ENCODE measurements around the gene BARHL1.

The BARHL1 gene

DNA sequence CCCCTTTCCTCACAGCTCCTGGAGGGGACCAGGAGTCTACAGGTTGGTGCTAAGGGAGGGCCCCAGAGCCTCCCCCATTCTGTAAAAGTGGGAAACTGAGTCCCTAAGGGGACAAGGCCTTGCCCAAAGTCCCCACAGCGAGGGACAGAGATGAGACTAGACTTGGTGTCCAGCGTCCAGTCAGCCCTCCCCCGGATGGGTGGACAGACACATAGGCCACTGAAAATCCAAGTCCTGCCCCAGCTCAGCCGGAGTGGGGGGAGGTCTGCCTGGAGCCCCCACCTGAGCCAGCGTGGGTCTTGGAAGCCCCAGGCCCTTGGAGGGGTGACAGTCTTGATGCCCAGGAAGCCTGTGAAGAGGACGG lies 5.2 kb downstream of the BARHL1 start:
- DNase-seq (ENCODE audit: low read depth in 3 of 3), result no peak

DNA sequence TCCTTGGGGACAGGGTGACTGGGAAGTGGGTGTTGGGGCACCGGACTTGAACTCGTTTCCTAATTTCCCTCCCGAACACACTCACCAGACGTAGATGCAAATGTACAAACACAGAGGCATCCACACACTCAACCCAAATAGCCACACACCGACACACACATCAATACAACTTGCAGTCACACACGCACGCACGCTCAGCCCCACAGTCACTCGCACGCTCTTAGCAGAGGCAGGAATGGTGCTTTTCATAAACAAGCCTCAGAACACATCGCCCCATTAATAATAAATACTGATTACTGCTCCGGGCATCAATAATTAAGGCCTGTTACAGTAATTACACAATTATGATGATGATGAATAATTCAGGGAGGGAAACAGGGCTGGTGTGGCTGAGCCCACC lies 5.7 kb downstream of the BARHL1 start:
- no peak for DNase-seq (ENCODE audit: low read depth in 3 of 3)

DNA sequence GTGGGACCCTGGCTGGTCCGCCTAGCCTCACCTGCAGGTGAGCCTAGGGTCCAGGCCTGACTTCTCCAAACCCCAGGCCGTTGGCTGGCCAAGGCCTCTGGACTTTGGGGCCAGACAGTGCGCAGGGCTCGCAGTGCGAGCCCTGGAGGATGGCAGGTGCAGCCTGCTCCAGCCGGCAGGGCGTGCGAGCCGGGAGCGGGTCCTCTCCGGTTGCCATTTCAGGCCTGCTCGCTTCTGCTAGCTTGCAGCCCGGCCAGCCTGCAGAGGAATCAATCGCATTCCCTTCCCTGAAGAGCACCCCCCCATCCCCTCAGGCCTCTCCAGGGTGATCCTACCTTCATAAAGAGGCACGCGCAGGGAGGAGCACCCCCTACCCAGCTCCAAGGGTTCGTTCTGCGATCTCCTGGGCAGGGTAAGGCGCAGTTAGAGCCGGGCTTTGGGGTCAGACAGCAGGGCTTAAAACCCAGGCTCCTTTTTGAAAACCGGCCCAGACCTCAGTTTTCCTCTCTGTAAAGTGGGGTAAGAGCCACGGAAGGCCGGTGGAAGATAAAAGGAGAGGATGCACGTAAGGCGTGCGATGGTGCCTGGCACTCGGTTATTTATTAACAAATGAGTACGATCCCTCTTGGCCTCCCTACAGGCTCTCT lies 6.2 kb downstream of the BARHL1 start:
- no peak for DNase-seq (ENCODE audit: low read depth in 3 of 3)

DNA sequence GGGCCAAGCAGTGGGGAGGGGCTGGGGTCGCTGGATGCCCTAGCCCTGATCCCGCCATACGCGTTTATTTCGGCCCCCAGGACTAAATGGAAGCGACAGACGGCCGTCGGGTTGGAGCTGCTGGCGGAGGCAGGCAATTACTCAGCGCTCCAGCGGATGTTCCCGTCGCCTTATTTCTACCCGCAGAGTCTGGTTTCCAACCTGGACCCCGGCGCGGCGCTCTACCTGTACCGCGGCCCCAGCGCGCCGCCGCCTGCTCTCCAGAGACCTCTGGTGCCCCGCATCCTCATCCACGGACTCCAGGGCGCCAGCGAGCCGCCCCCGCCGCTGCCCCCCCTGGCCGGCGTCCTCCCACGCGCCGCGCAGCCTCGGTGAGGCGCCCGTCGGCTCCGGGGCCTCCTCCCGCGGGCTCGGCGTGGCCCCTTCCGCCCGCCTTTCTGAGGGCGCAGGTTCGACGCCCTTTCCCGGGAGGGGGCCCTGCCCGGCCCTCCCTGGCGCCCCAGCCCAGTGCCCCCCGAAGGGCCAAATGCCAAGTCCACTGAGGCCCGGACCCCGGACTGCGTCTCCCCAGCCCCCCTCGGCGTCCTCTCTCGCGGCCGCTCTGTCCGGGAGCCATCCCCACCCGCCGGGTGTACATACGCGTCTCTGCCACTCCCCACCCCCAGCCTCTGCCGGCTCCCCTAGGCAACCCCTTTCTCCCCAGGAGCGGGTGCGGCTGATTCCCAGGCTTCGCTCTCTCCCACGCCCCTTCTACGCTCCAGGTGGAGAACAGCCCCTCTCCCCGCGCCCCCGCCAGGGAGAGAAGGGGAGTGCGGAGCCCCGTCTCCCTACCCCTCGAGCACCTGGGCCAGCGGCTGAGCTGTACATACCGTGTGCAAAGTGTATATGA lies 7.0 kb downstream of the BARHL1 start:
- DNase-seq (ENCODE audit: low read depth in 3 of 3), result no peak

DNA sequence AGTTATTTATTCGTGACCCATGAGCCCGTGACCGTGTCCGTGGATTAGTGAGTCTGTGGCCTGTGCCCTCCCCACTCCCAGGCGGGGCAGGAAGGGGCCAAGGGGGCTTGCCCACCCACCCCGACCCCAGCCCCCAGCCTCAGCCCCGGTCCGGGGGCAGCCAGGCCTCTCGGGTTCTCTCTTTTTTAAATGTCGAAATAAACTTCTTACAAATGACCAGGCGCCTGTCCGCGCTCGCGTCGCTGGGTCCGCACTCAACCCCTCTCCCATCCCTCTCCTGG lies 7.6 kb downstream of the BARHL1 start:
- no peak for DNase-seq (ENCODE audit: low read depth in 3 of 3)

DNA sequence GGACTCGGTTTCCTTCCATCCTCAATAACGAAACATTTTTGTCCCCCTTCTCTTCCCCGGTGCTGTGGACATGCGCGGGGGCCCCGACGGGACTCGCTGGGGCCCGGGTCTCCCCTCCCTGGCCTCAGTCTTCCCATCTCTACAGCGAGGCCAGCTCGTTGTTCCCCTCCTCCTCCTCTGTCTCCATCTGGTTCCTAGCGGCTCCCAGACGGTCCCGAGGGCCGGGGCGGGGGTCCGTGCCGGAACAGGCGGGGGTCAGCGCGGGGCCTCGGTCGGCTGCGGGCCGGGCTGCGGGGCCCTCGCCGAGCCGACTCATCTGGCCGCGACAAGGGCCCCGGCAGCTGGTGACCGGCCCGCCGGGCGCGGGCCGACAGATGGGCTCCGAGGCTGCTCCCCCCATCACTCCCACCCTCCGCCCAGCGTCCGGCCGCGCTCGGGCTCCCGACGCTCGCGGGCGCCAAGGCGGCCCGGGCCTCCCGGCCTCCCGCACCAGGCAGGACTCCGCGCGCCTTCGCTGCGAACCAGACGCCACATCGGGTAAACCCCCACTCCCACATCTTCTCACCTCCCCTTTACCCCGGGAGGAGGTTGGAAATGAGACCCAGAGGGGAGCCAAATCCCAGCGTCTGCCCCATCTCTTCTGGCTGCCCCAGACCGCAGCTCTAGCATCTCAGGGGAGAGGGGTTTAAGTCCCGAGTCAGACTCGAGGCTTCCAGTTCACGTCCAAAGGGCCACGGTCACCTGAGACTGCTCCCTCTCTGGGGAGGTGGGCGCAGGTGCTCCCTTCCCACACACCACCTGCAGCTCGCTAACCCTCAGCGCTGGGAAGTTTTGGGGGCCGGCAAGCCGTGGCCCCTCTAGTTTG lies 8.1 kb downstream of the BARHL1 start:
- no peak for DNase-seq (ENCODE audit: low read depth in 3 of 3)

DNA sequence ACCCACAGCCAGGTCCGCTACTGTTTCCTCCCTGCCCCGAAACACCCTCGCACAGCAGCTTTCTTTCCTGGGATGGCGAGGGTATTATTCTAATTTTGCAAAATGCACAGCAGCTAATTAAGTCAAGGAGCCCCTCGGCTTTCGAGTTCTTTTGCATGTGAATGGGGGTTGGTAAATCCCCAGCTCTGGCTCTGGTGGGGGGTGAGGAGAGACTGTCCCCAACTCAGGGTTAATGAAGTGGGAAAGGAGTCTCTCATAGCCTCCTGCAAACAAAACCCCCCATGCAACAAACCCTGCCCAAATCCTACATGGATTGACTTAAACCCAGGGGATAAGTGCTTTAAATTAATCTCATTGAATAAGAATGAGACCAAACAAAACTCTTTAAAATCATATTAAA lies 8.8 kb downstream of the BARHL1 start:
- DNase-seq (ENCODE audit: low read depth in 3 of 3), result no peak

DNA sequence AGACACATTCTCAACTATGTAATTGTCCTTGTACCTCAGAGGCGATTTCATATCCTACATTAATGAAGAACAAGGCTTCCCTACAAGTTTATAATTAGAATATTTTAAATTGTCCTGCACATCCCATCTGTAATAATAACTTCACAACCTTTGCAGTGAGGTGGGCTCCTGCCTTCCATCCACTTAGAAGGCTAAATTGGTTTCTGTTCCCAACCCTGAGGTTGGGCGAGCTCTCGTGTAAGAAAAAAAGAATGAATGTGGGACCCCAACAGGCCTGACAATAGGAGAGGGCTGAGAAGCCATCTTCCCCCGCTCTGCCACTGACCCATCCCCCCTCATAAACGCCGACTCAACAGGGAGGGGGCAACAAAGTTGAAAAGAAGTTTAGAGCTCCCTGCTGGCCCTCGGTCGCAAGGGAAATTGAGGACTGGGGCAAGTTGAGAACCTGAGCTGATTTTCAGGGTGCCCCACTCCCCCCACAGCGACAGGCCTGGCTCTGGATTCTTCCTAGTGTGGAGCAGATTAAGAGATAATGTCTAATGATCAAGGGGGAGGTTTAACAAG lies 9.4 kb downstream of the BARHL1 start:
- DNase-seq (ENCODE audit: low read depth in 3 of 3), result no peak

DNA sequence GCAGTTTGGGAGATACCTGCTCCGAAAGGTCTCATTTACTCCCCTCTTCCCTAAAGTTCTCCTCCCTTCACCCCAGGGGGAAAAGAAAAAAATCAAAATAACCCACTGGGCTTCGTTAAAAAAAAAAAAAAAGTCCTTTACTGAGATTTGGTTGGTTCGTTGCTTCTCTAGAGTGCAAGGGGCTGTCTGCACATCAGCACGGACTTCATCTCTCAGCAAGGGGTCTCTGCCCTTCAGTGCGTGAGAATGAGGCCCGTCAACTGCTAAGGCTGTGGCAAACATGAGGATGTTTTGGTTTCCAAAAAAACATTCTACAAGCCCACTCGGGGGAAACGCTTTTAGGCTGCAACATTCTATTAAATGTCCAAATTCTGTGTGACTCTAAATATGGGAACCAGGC lies 10.0 kb downstream of the BARHL1 start:
- DNase-seq (ENCODE audit: low read depth in 3 of 3), result no peak

DNA sequence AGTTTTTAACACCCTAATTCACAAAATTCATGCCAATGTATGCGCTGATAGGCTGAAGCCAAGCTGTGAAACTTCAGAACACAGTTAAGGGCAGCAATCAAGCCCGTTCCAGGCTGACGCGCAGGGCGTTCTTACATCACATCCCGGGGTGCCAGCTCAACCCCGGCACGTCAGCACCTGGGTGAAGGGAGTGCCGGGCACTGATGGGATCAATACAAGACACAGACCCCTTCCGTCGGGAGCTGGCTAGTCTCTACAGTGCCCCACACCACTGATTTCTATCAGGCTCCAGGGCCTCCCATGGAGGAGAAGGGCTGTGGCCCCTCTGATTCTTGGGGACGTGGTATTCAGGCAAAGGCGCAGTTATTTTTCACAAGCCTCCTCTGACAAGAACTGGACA lies 12.0 kb downstream of the BARHL1 start:
- DNase-seq (ENCODE audit: low read depth in 3 of 3), result no peak

DNA sequence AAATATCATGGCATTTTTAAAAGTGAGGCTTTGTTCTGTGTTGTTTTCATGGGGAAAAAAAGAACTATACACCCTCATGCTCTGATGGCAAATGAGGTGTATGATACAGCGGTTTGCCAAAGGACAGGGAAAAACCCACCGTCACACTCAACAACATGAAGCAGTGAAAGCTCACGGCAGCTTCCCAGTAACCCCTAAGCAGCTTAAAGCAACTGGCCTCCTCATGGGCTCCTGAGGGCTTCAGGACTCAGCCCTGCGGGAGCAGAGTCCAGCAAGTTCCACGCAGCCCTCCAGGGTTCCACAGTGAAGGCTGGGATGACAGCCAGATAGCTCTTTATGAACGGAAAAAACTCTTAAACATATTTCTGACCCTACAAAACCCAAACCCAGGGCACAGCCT lies 12.9 kb downstream of the BARHL1 start:
- no peak for DNase-seq (ENCODE audit: low read depth in 3 of 3)

DNA sequence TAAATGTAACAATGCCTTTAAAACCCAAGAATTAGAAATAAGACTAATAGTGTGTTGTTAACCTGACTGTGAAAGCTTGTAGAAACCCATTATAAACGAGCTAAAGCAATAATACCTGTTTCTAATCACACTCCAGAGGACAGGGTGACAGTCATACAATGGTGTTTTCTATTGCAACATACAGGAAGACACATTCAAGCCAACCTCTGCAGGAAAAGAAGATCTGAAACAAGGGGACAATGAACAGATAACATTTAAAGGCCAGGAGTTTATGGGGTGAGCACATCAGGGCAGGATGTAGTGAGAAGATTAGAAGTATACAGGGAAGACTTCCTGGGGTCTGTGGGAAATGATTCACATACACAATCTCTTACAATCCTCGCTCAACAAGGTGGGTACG lies 13.8 kb downstream of the BARHL1 start:
- DNase-seq (ENCODE audit: low read depth in 3 of 3), result no peak

DNA sequence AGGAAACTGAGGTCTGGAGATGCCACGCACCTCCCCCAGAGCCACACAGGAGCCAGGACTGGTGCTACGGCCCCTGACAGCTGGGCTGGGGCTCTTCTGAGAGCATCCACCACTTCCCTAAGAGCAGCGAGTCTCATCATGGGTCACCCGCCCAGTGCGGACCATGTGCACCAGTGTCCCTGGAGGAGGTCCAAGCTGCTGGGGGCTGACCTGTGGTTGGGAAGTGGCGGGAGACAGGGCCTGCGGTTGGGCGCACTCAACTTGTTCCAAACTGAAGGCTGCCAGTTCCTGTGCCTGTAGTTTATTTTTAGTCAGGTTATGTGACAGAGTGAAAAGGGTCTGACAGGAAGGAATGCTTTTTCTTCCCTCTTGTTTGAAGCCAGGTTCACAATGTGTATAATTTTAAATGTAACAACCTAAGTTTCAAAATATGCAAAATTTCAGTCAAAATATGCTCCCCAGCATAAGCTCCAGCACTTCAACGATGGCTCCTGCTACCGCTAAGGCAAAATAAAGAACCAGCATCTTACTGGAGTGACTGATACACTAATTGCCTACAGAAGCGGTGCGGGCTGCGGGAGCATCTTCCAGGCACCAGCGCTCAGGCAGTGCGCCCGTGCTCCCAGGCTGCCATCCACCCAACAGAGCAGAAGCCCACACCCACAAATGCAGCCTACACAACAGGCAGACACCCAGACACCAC lies 14.8 kb downstream of the BARHL1 start:
- no peak for DNase-seq (ENCODE audit: low read depth in 3 of 3)

DNA sequence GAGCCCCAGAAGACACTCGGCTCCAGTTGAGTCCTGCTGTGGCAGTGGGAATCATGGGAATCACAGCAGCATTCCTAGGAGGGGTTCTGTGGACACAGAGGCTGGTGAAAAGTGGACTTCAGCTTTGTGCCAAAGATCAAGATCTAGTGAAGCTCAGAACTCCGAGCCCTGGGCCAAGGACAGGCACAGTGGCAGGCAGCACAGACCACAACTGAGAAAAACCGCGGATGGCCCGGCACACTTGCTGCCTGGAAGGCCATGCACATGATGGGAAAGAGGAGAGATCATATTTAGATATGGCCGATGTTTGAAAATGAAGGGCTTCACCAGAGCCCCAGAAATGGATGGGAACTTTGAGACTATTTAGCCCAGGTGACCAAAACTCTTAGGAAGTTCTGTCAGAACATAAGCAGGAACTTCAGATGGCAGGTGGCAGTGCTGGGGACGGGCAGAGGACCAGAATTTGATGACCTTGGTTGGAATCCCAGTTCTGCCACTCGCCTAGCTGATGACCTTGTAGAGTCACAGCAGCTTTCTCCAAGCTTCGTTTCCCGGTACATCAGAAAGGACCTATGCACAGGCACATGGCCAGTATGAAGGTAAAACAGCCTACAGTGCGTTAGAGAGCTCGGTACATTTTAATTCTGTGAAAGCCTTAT lies 18.0 kb downstream of the BARHL1 start:
- DNase-seq (ENCODE audit: low read depth in 3 of 3), result no peak

DNA sequence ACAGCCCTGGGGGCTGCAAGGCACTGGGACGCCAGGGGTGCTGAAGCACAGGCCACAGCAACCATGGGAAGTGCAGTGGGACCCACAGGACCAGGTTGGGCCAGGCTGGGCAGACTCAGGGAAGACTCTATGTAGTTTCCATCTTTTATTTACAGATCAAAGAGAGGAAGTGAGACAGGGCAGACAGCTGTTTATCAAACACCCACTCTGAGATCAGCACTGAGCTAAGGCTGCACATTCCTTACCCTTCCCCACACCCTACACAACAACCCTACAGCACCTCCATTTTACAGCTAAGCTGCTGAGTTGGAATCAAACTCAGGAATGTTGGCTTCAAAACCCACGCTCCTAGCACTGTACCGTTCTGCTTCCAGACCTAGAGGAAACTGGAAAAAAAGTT lies 19.8 kb downstream of the BARHL1 start:
- no peak for DNase-seq (ENCODE audit: low read depth in 3 of 3)

DNA sequence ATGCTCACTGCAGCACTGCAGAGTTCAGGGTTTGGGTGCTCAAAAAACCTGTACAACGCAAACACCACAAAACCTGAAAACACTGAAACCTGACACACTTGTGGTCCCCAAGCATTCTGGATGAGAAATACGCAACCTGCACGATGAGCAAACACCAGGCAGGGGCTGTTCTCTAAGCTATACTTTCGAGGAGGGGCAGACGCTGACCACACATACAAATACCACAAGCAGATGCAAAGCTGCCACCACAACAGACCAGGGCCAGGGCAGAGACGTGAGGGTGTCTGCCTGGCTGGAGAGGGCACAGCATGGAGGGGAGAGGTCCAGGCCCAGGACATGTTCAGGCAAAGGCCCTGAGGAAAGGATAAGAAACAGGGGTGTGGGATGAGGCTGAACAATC lies 23.0 kb downstream of the BARHL1 start:
- no peak for DNase-seq (ENCODE audit: low read depth in 3 of 3)

DNA sequence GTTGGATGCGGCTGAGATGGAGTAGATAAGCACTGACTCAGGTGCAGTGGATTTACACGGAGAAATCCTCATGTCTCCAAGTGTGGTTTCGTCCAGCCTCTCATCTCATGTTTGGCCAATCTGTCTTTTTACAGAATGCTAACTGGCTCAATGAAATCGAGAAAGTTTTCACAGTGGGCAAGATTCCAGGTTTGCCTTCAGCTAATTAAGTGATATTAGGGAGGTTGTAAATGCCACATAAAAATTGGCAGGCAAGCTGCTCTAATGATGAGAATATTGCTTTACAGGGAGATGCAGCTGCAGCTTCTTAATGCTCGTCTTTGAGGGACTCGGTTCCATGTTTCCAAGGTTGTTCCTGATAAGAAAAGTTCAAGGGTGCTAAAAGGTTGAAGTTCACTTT lies 23.7 kb downstream of the BARHL1 start:
- no peak for DNase-seq (ENCODE audit: low read depth in 3 of 3)

DNA sequence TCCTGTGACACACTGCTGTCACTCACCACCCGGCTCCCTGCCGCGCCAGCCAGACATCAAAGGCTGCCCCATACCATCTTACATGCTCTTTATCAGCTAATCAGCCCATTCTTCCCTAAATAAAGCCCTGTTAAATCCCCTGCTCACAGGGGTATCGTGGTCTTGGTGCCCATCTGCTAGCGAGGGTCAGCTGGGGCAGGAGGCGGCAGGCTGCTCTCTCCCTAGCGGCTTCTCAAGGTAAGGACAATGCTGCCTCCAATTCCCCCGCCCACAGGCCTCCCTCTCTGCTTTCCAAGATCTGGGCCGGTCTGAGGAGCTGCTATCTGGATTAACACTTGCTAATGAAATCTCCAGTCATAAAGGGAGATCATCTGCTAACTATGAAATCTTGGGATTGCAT lies 26.8 kb downstream of the BARHL1 start:
- DNase-seq (ENCODE audit: low read depth in 3 of 3), result no peak

DNA sequence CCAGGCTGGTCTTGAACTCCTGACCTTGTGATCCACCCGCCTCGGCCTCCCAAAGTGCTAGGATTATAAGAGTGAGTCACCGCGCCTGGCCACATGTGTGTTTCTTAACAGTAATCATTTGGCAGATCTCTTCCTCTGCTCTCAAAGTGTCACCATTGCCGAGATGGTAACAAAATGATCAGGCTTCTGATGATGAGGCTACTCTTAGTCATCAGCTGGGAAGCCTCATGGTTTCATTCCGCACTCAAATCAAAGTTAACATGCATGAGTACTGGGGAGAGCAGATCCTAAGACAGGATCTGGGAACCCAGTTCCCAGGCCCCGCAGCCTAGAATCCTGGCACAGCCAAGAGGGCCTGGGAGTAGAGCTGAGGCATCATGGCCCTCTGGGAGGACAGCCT lies 27.4 kb downstream of the BARHL1 start:
- DNase-seq (ENCODE audit: low read depth in 3 of 3), result no peak

DNA sequence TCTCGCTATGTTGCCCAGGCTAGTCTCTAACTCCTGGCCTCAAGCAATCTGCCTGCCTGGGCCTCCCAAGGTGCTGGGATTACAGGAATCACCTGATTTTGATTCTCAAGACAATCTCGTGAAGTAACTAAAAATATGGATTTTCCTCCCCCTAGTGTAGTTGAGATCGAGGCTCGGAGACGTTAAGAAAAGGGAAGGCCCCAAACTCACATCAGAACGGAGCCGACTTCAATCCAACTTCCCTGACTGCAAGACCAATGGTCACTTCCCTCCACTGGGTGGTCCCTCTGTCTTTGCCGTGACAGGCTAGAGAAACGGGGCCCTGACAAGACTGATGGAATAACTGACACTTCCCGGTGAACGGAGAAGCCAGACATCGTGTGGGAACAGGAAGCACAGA lies 28.3 kb downstream of the BARHL1 start:
- DNase-seq (ENCODE audit: low read depth in 3 of 3), result no peak

DNA sequence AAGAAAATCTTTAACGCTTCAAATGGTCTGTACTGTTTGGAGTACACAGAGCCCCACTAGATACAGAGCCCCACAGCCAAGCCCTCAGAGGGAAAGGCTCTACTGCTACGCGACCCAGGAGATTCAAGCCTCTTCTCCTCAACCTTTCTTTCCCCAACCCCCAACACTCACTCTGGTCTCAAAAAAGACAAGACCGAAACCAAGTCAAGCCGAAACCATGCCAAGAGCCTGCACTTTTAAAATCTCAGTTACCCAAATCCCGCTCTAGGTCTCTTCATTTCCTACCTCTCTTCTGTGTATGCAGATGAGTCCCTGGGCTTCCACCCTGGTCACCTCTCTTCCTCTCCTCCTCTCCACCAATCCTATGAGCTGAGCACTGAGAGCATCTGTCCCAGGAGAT lies 31.9 kb downstream of the BARHL1 start:
- DNase-seq (ENCODE audit: low read depth in 3 of 3), result no peak

All from stimulated activated CD4-positive, alpha-beta T cell treated with anti-CD3 and anti-CD28 coated beads, TNF-alpha, amount 100 ng/mL, for 4 hours (primary cell).